Right atrium auricular region (tissue), 2 donors: Measurements from ENCODE around the gene SNX9. TPM values are rescaled to one million over a fixed set of nuclear protein-coding genes. Genes with fewer than 3 reads are reported as not detected.

Experiments
- DNase-seq: peaks from one replicate; pipeline ENCODE4 v3.0.0-alpha.2; 2019; ENCODE audit warnings: low spot score
- H3K27ac ChIP-seq, 2 donors: fragments of 200-600 bp; sonication (generic); 1 replicate in 1 of 2; 2 replicates in 1 of 2; pipeline ENCODE4 v1.5.1; 2016 to 2019
- H3K27me3 ChIP-seq, 2 donors: fragments of 200-600 bp; sonication (generic); one replicate each; pipeline versions ENCODE4 v1.5.1 to v1.6.0; 2017 to 2019
- H3K36me3 ChIP-seq: fragments of 200-600 bp; sonication (generic); one replicate; pipeline ENCODE4 v1.5.1; 2016
- H3K4me1 ChIP-seq, 2 donors: fragments of 200-600 bp; sonication (generic); one replicate each; pipeline versions ENCODE4 v1.5.1 to v1.6.0; 2017 to 2019
- H3K4me3 ChIP-seq, 2 donors: fragments of 200-600 bp; sonication (generic); 1 replicate in 1 of 2; 2 replicates in 1 of 2; pipeline ENCODE4 v1.5.1; 2017 to 2019; ENCODE audit warnings: mild to moderate bottlenecking in 1 of 2, moderate library complexity in 1 of 2
- H3K9me3 ChIP-seq, 2 donors: fragments of 200-600 bp; sonication (generic); one replicate each; pipeline ENCODE4 v1.5.1; 2019
- total RNA-seq, 2 donors: library from RNA; depleted of rRNA; stranded (reverse); fragments of >200 nt; gene quantifications; one replicate each; pipeline ENCODE4 v1.1.0, GENCODE V29; 2016
- TF ChIP-seq, protein P1 (sequence below), 2 donors: fragments of 200-600 bp; sonication (generic); IDR thresholded peaks; one replicate each; pipeline ENCODE4 v1.5.1; 2019; ENCODE audit warnings: antibody characterized with exemption in 2 of 2

SNX9 gene
- total RNA-seq, 2 donors from 2014 or later, result 26.6 to 39.4 TPM

DNA sequence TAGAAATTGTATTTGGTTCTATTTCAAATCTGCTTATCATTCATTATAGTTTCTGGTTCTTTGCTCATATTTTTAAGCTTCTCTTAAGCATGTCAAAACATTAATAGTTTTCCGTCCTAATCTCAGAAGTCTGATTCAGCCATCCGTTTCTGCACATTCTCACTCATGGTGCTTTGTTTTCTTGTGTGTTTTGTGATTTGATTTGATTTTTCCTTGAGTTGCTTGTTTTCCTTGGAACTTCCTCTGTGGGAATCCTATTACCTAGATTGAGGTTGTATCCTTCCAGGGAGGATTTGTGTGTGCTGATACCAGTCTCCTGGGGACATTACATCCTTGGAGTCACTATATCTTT is 7.9 kb downstream of the SNX9 start:
- no peaks in the 10 kb centered on the region for H3K27me3 ChIP-seq
- no peak overlapping the region for H3K27ac ChIP-seq
- DNase-seq, result no peak
- no peaks in the 10 kb centered on the region for H3K36me3 ChIP-seq
- peaks cover 0 to 37% of the 10 kb centered on the region in 2 donors for H3K4me1 ChIP-seq
- TF ChIP-seq, protein P1, sequence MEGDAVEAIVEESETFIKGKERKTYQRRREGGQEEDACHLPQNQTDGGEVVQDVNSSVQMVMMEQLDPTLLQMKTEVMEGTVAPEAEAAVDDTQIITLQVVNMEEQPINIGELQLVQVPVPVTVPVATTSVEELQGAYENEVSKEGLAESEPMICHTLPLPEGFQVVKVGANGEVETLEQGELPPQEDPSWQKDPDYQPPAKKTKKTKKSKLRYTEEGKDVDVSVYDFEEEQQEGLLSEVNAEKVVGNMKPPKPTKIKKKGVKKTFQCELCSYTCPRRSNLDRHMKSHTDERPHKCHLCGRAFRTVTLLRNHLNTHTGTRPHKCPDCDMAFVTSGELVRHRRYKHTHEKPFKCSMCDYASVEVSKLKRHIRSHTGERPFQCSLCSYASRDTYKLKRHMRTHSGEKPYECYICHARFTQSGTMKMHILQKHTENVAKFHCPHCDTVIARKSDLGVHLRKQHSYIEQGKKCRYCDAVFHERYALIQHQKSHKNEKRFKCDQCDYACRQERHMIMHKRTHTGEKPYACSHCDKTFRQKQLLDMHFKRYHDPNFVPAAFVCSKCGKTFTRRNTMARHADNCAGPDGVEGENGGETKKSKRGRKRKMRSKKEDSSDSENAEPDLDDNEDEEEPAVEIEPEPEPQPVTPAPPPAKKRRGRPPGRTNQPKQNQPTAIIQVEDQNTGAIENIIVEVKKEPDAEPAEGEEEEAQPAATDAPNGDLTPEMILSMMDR (IDR thresholded peaks at IDR 0.05), result no peak
- no peaks in the 10 kb centered on the region for H3K9me3 ChIP-seq
- no peak overlapping the region for H3K4me3 ChIP-seq

DNA sequence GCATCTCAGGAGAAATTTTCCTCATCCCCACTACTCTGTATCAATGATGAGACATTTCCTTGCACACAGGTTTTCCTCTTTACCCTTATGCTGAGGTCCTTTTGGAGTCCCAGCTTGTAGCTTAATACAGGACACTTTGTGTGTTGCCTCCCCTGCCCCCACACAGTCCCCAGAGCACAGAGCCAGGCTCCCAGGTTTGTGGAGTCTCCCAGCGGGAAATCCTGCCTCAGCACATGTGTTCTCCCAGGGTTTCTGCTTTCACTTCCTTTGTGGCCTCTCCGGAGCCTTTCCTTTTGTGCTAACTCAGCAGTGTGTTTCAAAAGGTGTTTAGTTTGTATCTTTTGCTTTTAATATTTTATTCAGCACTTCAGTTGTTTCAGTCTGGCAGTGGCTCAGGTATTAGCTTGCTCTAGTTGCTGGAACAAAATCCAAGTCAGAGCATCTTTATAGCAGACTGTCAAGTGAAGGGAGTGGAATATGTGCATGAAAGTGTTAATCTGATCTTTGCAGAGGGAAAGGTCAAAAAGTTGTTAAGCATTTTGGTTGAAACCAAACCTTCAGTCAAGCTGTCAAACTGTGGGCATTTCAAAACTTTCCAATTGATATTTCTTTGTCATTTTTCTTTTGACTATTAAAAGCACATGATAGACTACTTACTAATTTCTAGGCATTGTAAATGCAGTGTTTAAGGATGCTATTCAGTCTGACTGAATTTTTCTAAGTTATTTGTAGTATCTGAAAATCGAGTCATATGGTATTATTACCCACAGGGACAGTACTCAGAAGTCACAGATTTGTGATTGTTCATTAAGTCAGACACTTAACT is 8.6 kb downstream of the SNX9 start:
- no peak overlapping the region for H3K4me3 ChIP-seq
- DNase-seq, result no peak
- no peak overlapping the region for H3K27ac ChIP-seq
- H3K27me3 ChIP-seq, result no peaks in the 10 kb centered on the region
- TF ChIP-seq, protein P1 (IDR thresholded peaks at IDR 0.05), result no peak
- H3K36me3 ChIP-seq, result no peaks in the 10 kb centered on the region
- H3K9me3 ChIP-seq, result no peaks in the 10 kb centered on the region
- H3K4me1 ChIP-seq, result peaks cover 0 to 37% of the 10 kb centered on the region in 2 donors

DNA sequence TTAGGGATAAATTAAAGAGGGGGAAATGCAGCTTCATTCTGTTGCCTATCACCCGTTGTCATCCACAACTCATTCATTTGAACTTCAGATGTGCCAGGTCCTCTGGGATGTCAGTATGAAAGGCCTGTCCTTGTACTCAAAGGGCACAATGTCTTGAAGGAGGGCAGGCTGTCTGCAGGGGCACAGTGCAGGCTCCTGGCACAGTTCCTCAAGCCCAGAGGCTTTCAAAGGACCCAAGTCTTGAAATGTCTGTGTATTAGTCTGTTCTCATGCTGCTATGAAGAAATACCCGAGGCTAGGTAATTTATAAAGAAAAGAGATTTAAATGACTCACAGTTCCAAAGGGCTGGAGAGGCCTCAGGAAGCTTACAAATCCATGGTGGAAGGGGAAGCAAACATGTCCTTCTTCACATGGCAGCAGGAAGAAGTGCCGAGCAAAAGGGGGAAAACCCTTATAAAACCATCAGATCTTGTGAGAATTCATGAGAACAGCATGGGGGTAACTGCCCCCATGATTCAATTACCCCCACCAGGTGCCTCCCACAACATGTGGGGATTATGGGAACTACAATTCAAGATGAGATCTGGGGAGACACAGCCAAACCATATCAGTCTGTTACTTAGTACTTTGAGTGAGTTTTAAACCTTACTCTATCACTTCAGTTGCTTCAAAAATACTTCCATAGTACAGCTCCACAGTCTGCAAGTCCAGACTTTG is 9.4 kb downstream of the SNX9 start:
- peaks cover 0 to 37% of the 10 kb centered on the region in 2 donors for H3K4me1 ChIP-seq
- no peak for DNase-seq
- no peak overlapping the region for H3K27ac ChIP-seq
- TF ChIP-seq, protein P1 (IDR thresholded peaks at IDR 0.05), result no peak
- H3K27me3 ChIP-seq, result no peaks in the 10 kb centered on the region
- no peaks in the 10 kb centered on the region for H3K9me3 ChIP-seq
- no peaks in the 10 kb centered on the region for H3K36me3 ChIP-seq
- no peak overlapping the region for H3K4me3 ChIP-seq

DNA sequence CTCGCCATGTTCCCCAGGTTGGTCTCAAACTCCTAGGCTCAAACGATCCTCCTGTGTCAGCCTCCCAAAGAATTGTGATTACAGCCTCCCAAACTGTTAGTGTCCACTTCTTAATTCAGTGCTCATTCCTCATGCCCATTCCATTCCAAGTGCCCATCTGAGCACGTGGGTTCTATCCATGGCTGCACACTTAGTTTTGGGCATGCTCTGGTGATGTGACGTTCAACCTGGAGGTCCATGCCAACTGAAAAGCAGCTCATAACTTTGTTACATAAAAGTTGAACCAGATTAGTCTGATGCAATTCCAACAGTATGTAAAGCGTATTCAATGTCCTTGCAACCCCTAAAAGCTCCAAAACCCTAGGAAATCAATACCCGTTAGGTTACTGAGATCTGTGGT is 11.5 kb downstream of the SNX9 start:
- Histone ChIP-seq H3K4me1 (peaks cover 0 to 54% of the 10 kb centered on the region in 2 donors), H3K36me3 (no peaks in the 10 kb centered on the region), H3K27me3 (no peaks in the 10 kb centered on the region), H3K27ac (no peak overlapping the region), H3K9me3 (no peaks in the 10 kb centered on the region), H3K4me3 (no peak overlapping the region)
- no peak for DNase-seq
- TF ChIP-seq, protein P1 (IDR thresholded peaks at IDR 0.05), result no peak

DNA sequence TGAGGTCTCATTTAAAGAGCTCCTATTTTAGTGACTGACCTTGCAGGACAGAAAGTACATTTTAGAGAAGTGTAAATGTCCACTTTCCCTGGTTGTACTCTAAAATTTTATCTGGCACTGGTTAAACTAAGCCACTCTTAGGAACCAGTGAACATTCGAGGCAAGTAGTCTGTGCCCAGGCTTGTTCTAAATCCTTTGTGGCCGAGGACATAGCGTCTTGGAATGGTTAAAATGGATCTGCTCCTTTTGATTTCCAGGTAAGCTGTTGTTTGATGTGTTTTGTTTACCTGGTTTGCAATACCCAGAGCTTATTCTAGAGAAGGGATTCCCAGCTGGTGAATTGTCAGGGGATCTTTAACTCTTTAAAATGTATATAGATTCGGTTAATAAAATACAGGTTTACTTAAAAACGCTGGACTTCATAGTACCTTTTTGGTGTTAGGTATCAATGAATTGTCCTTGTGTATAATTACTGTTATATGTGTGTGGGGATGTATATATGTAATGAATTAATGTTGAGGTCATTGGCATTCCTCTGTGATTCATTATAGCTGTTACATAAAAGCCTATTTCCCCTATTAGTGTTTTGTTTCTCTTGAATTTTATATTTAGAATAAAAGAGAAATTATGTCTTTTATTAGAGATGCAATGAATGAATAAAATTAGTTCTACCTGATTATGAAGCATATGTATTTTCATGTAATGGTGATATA is 15.8 kb downstream of the SNX9 start:
- Histone ChIP-seq H3K4me1 (peaks cover 0 to 52% of the 10 kb centered on the region in 2 donors), H3K27ac (no peak overlapping the region), H3K27me3 (no peaks in the 10 kb centered on the region), H3K9me3 (no peaks in the 10 kb centered on the region), H3K36me3 (no peaks in the 10 kb centered on the region), H3K4me3 (no peak overlapping the region)
- DNase-seq, result no peak
- TF ChIP-seq, protein P1 (IDR thresholded peaks at IDR 0.05), result no peak
